ENCODE results near the gene AFG1L. TPM values are rescaled to one million over a fixed set of nuclear protein-coding genes. Genes with fewer than 3 reads are reported as not detected.

The AFG1L gene
- total RNA-seq, 1 experiment from 2014 or later, result 7.9 TPM

GRCh38 chr6:108360919-108361311 lies 66.1 kb downstream of the AFG1L start:
- Mint-ChIP-seq H3K4me1 (peaks cover 11% of the 10 kb centered on the region), H3K4me3 (no peak overlapping the region), H3K36me3 (no peaks in the 10 kb centered on the region; the same call in 1 of the 2 replicates), H3K27ac (no peak overlapping the region), H3K9me3 (no peaks in the 10 kb centered on the region), H3K27me3 (ENCODE audit: low read depth) (no peaks in the 10 kb centered on the region)
- ChIA-PET POLR2A (no interaction called here), CTCF (no interaction called here)
- no peak for DNase-seq (ENCODE audit: low spot score)
- TF ChIP-seq SMAD3 (CRISPR knock-in tag; IDR thresholded peaks at IDR 0.05; ENCODE audit: borderline replicate concordance), result no peak
- ATAC-seq, result no peak

DNA sequence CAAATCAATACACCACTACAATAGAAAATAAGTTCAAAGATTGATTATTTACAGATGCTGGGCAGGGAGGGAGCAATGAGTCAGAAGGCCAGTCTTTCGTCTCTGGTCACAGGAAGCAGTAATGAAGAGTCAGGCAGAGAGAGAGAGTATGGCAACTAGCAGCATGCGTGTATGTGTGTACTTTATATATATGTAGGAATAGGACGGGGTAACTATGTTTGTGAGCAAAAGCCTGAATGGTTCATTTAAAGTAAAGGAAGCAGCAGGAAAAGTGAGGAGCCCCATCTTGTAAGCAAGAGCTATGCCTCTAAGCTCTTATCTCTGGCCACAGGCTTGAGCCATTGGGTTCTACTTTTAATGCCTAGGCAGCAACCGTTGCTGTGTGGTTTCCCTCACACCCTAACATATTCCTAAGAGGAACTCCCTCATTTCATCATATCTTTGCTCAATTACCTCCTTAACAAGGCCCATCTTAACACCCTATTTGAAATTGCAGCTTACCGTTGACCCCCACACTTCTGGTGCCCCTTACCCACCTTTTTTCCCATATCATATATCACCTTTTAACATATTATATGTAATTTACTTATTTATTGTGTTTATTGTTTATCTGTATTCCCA lies 66.6 kb downstream of the AFG1L start:
- Mint-ChIP-seq H3K36me3 (no peaks in the 10 kb centered on the region; the same call in 1 of the 2 replicates), H3K4me3 (no peak overlapping the region), H3K27me3 (ENCODE audit: low read depth) (no peaks in the 10 kb centered on the region), H3K9me3 (no peaks in the 10 kb centered on the region), H3K27ac (no peak overlapping the region; the same call in 1 of the 2 replicates), H3K4me1 (peaks cover 11% of the 10 kb centered on the region)
- DNase-seq (ENCODE audit: low spot score) (no peak), ATAC-seq (no peak)
- TF ChIP-seq, protein P1, sequence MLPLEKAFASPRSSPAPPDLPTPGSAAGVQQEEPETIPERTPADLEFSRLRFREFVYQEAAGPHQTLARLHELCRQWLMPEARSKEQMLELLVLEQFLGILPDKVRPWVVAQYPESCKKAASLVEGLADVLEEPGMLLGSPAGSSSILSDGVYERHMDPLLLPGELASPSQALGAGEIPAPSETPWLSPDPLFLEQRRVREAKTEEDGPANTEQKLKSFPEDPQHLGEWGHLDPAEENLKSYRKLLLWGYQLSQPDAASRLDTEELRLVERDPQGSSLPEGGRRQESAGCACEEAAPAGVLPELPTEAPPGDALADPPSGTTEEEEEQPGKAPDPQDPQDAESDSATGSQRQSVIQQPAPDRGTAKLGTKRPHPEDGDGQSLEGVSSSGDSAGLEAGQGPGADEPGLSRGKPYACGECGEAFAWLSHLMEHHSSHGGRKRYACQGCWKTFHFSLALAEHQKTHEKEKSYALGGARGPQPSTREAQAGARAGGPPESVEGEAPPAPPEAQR (CRISPR knock-in tag; IDR thresholded peaks at IDR 0.05), result no peak
- TF ChIP-seq PRDM15 (CRISPR knock-in tag; IDR thresholded peaks at IDR 0.05) (no peak), ZNF423 (CRISPR knock-in tag; IDR thresholded peaks at IDR 0.05) (no peak), NR2C2 (CRISPR knock-in tag; IDR thresholded peaks at IDR 0.05) (no peak), GRHL2 (CRISPR knock-in tag; IDR thresholded peaks at IDR 0.05; ENCODE audit: insufficient replicate concordance, severe bottlenecking) (no peak)
- POLR2A ChIA-PET, result no interaction called here
- CTCF ChIA-PET, result no interaction called here

DNA sequence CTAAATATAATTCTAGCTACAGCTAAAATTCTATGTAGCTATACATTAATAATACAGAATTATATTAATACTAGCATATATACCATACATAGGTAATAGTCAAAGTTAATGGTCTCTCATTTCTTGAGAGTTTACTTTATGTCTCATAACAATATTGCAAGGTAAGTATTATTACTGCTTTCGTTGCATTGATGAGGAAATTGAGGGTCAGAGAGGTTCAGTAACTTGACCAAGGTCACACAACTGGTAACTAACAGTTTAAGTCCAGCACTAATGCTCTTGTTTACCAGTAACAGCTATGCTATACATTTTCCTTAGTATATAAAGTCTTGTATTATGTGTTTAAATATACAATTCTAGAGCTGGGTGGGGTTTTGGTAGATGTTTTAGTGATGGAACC lies 67.6 kb downstream of the AFG1L start:
- no peak for TF ChIP-seq ATF2 (CRISPR knock-in tag; IDR thresholded peaks at IDR 0.05; ENCODE audit: borderline replicate concordance, low read depth)
- TF ChIP-seq, protein P2, sequence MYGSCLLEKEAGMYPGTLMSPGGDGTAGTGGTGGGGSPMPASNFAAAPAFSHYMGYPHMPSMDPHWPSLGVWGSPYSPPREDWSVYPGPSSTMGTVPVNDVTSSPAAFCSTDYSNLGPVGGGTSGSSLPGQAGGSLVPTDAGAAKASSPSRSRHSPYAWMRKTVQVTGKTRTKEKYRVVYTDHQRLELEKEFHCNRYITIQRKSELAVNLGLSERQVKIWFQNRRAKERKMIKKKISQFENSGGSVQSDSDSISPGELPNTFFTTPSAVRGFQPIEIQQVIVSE (CRISPR knock-in tag; IDR thresholded peaks at IDR 0.05; ENCODE audit: borderline replicate concordance), result no peak
- TF ChIP-seq JUN (CRISPR knock-in tag; IDR thresholded peaks at IDR 0.05), result no peak
- TF ChIP-seq CBFB (CRISPR knock-in tag; IDR thresholded peaks at IDR 0.05; ENCODE audit: low read depth), result no peak
- TF ChIP-seq HMGXB4 (CRISPR knock-in tag; IDR thresholded peaks at IDR 0.05), result no peak
- TF ChIP-seq ATF6 (CRISPR knock-in tag; IDR thresholded peaks at IDR 0.05), result no peak
- TF ChIP-seq, protein P3, sequence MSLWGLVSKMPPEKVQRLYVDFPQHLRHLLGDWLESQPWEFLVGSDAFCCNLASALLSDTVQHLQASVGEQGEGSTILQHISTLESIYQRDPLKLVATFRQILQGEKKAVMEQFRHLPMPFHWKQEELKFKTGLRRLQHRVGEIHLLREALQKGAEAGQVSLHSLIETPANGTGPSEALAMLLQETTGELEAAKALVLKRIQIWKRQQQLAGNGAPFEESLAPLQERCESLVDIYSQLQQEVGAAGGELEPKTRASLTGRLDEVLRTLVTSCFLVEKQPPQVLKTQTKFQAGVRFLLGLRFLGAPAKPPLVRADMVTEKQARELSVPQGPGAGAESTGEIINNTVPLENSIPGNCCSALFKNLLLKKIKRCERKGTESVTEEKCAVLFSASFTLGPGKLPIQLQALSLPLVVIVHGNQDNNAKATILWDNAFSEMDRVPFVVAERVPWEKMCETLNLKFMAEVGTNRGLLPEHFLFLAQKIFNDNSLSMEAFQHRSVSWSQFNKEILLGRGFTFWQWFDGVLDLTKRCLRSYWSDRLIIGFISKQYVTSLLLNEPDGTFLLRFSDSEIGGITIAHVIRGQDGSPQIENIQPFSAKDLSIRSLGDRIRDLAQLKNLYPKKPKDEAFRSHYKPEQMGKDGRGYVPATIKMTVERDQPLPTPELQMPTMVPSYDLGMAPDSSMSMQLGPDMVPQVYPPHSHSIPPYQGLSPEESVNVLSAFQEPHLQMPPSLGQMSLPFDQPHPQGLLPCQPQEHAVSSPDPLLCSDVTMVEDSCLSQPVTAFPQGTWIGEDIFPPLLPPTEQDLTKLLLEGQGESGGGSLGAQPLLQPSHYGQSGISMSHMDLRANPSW (CRISPR knock-in tag; conservative IDR thresholded peaks at IDR 0.05; ENCODE audit: low read depth), result no peak
- TF ChIP-seq SMAD3 (CRISPR knock-in tag; IDR thresholded peaks at IDR 0.05; ENCODE audit: borderline replicate concordance), result no peak
- no peak for TF ChIP-seq TCF7 (CRISPR knock-in tag; IDR thresholded peaks at IDR 0.05; ENCODE audit: low read depth)
- no peak for TF ChIP-seq ZNF317 (CRISPR knock-in tag; IDR thresholded peaks at IDR 0.05; ENCODE audit: borderline replicate concordance, low read depth)
- no peak for TF ChIP-seq NR1H2 (CRISPR knock-in tag; IDR thresholded peaks at IDR 0.05)
- Mint-ChIP-seq H3K9me3 (no peaks in the 10 kb centered on the region), H3K4me1 (peaks cover 11% of the 10 kb centered on the region), H3K4me3 (no peak overlapping the region), H3K36me3 (no peaks in the 10 kb centered on the region), H3K27ac (no peak overlapping the region), H3K27me3 (ENCODE audit: low read depth) (no peaks in the 10 kb centered on the region)
- ATAC-seq (no peak), DNase-seq (ENCODE audit: low spot score) (no peak)
- ChIA-PET POLR2A (interaction anchor here (0.5 kb wide), 1 partner anchor 40 kb away, joined by 3 read pairs; no protein-coding TSS in a partner anchor), CTCF (no interaction called here)
